Skeletal muscle tissue (tissue), 4 donors: Measurements from ENCODE around the gene TMEM184B. TPM values are rescaled to one million over a fixed set of nuclear protein-coding genes. Genes with fewer than 3 reads are reported as not detected.

Experiments
- H3K27ac ChIP-seq: one replicate; pipeline ENCODE4 v1.7.0; 2013; ENCODE audit warnings: mild to moderate bottlenecking, low read depth, low read length, inconsistent platforms
- H3K27me3 ChIP-seq, 3 donors: one replicate each; pipeline ENCODE4 v1.7.0; 2013; ENCODE audit warnings: low read length in 3 of 3; ENCODE audit not compliant: control insufficient read depth in 3 of 3, insufficient read depth in 3 of 3
- H3K36me3 ChIP-seq, 3 donors: one replicate each; pipeline ENCODE4 v1.7.0; 2013; ENCODE audit warnings: low read length in 3 of 3; ENCODE audit not compliant: control insufficient read depth in 3 of 3, insufficient read depth in 3 of 3
- H3K4me1 ChIP-seq, 3 donors: one replicate each; pipeline ENCODE4 v1.7.0; 2013; ENCODE audit warnings: low read length in 3 of 3, mild to moderate bottlenecking in 3 of 3; ENCODE audit not compliant: control insufficient read depth in 3 of 3, insufficient read depth in 3 of 3
- H3K4me3 ChIP-seq, 3 donors: one replicate each; pipeline ENCODE4 v1.7.0; 2013; ENCODE audit warnings: low read length in 3 of 3
- H3K9ac ChIP-seq, 3 donors: one replicate each; pipeline ENCODE4 v1.7.0; 2013; ENCODE audit warnings: low read length in 3 of 3, mild to moderate bottlenecking in 3 of 3, moderate library complexity in 2 of 3, low read depth in 1 of 3
- H3K9me3 ChIP-seq, 3 donors: one replicate each; pipeline ENCODE4 v1.7.0; 2013; ENCODE audit warnings: low read length in 3 of 3; ENCODE audit not compliant: control insufficient read depth in 3 of 3
- total RNA-seq: library from RNA; depleted of rRNA; stranded (reverse); fragments of >200 nt; gene quantifications from one replicate; pipeline ENCODE4 v1.2.3, GENCODE V29; 2014
- donor health status: Osteomylitis.

TMEM184B gene
- total RNA-seq, 1 donor from 2014 or later, result 11.0 TPM

GRCh38 chr22:38220653-38221386 is 52.0 kb downstream of the TMEM184B start:
- Histone ChIP-seq H3K4me1 (peaks cover 12 to 29% (median 19%) of the 10 kb centered on the region in 3 donors), H3K27me3 (no peaks in the 10 kb centered on the region), H3K27ac (no peak overlapping the region), H3K36me3 (peaks cover 35 to 41% (median 38%) of the 10 kb centered on the region in 3 donors), H3K4me3 (no peak overlapping the region), H3K9ac (no peak overlapping the region), H3K9me3 (no peaks in the 10 kb centered on the region)

- Histone ChIP-seq H3K4me1 (peaks cover 12 to 29% (median 19%) of the 10 kb centered on the region in 3 donors), H3K36me3 (peaks cover 28 to 34% (median 34%) of the 10 kb centered on the region in 3 donors), H3K4me3 (no peak overlapping the region), H3K27ac (no peak overlapping the region), H3K9ac (no peak overlapping the region), H3K9me3 (no peaks in the 10 kb centered on the region), H3K27me3 (no peaks in the 10 kb centered on the region)
Measured at GRCh38 chr22:38220163-38220562, 52.6 kb downstream of the TMEM184B start.

- H3K36me3 ChIP-seq, result peaks cover 23 to 29% (median 29%) of the 10 kb centered on the region in 3 donors
- H3K9ac ChIP-seq, result peak overlapping the region in 1 of 3 donors; percentile 16
- H3K9me3 ChIP-seq, result no peaks in the 10 kb centered on the region
- no peaks in the 10 kb centered on the region for H3K27me3 ChIP-seq
- no peak overlapping the region for H3K4me3 ChIP-seq
- peaks cover 12 to 29% (median 19%) of the 10 kb centered on the region in 3 donors for H3K4me1 ChIP-seq
- H3K27ac ChIP-seq, result peak overlapping the region; percentile 75
Measured at GRCh38 chr22:38219632-38220031, 53.2 kb downstream of the TMEM184B start.

- Histone ChIP-seq H3K4me3 (no peak overlapping the region), H3K27me3 (peaks cover 0 to 5% (median 0%) of the 10 kb centered on the region in 3 donors), H3K27ac (peak overlapping the region; percentile 75), H3K36me3 (peaks cover 19 to 25% (median 25%) of the 10 kb centered on the region in 3 donors), H3K9ac (peak overlapping the region in 2 of 3 donors; percentile 61 to 68), H3K9me3 (no peaks in the 10 kb centered on the region), H3K4me1 (peaks cover 17 to 33% (median 25%) of the 10 kb centered on the region in 3 donors)
Measured at GRCh38 chr22:38218661-38219622, 53.9 kb downstream of the TMEM184B start.

GRCh38 chr22:38215156-38216038 is 57.4 kb downstream of the TMEM184B start:
- H3K9ac ChIP-seq, result no peak overlapping the region
- no peaks in the 10 kb centered on the region for H3K9me3 ChIP-seq
- no peak overlapping the region for H3K27ac ChIP-seq

GRCh38 chr22:38214302-38215056 is 58.3 kb downstream of the TMEM184B start:
- Histone ChIP-seq H3K27ac (no peak overlapping the region), H3K4me3 (peak overlapping the region in 2 of 3 donors; percentile 40 to 45)

More at GRCh38 chr22:38215156-38216038, 57.4 kb downstream of the TMEM184B start:
- Histone ChIP-seq H3K36me3 (peaks cover 0 to 5% (median under 1%) of the 10 kb centered on the region in 3 donors), H3K4me1 (peaks cover 22 to 33% (median 29%) of the 10 kb centered on the region in 3 donors), H3K4me3 (no peak overlapping the region), H3K27me3 (peaks cover 0 to 8% (median 0%) of the 10 kb centered on the region in 3 donors)

GRCh38 chr22:38213990-38214301 is 58.9 kb downstream of the TMEM184B start:
- peaks cover 0 to 4% (median 2%) of the 10 kb centered on the region in 3 donors for H3K36me3 ChIP-seq
- peak overlapping the region in 1 of 3 donors; percentile 40 for H3K9ac ChIP-seq
- H3K4me1 ChIP-seq, result peaks cover 20 to 25% (median 23%) of the 10 kb centered on the region in 3 donors
- peak overlapping the region in 1 of 3 donors; percentile 45 for H3K4me3 ChIP-seq
- no peaks in the 10 kb centered on the region for H3K9me3 ChIP-seq
- H3K27me3 ChIP-seq, result peaks cover 0 to 8% (median 0%) of the 10 kb centered on the region in 3 donors
- no peak overlapping the region for H3K27ac ChIP-seq

More at GRCh38 chr22:38214302-38215056, 58.3 kb downstream of the TMEM184B start:
- peak overlapping the region in 1 of 3 donors; percentile 40 for H3K9ac ChIP-seq
- H3K9me3 ChIP-seq, result no peaks in the 10 kb centered on the region
- peaks cover 0 to 8% (median 0%) of the 10 kb centered on the region in 3 donors for H3K27me3 ChIP-seq
- peaks cover 22 to 30% (median 28%) of the 10 kb centered on the region in 3 donors for H3K4me1 ChIP-seq
- H3K36me3 ChIP-seq, result peaks cover 0 to 4% (median 2%) of the 10 kb centered on the region in 3 donors

- Histone ChIP-seq H3K27me3 (peaks cover 0 to 8% (median 0%) of the 10 kb centered on the region in 3 donors), H3K27ac (no peak overlapping the region), H3K4me1 (peaks cover 15 to 20% (median 18%) of the 10 kb centered on the region in 3 donors), H3K4me3 (no peak overlapping the region), H3K36me3 (peaks cover 0 to 4% (median 2%) of the 10 kb centered on the region in 3 donors), H3K9ac (no peak overlapping the region), H3K9me3 (no peaks in the 10 kb centered on the region)
Measured at GRCh38 chr22:38213319-38213989, 59.4 kb downstream of the TMEM184B start.
